ENCODE measurements around the gene EXOC4.

Gene EXOC4

GRCh38 chr7:133730360-133730759, 477.5 kb downstream of the EXOC4 start:
- Histone ChIP-seq H3K4me3 (ENCODE audit: insufficient read depth, low read depth, low read length) (no peak overlapping the region), H3K4me1 (ENCODE audit: control insufficient read depth, insufficient read depth, low read length) (no peaks in the 10 kb centered on the region), H3K9me3 (ENCODE audit: control insufficient read depth, low read length) (no peaks in the 10 kb centered on the region), H3K27ac (ENCODE audit: insufficient read depth, low read depth, low read length, poor library complexity, severe bottlenecking) (no peak overlapping the region), H3K27me3 (ENCODE audit: control insufficient read depth, insufficient read depth, low read length, poor library complexity, severe bottlenecking) (no peaks in the 10 kb centered on the region), H3K36me3 (ENCODE audit: control insufficient read depth, insufficient read depth, low read length) (no peaks in the 10 kb centered on the region)
- WGBS, 2 experiments = 96 to 100% methylated on average over 1 to 2 of the region's 3 CpGs

GRCh38 chr7:133733401-133733800, 480.5 kb downstream of the EXOC4 start:
- Histone ChIP-seq H3K27ac (ENCODE audit: insufficient read depth, low read depth, low read length, poor library complexity, severe bottlenecking) (no peak overlapping the region), H3K36me3 (ENCODE audit: control insufficient read depth, insufficient read depth, low read length) (no peaks in the 10 kb centered on the region), H3K4me3 (ENCODE audit: insufficient read depth, low read depth, low read length) (no peak overlapping the region), H3K9me3 (ENCODE audit: control insufficient read depth, low read length) (no peaks in the 10 kb centered on the region), H3K27me3 (ENCODE audit: control insufficient read depth, insufficient read depth, low read length, poor library complexity, severe bottlenecking) (no peaks in the 10 kb centered on the region), H3K4me1 (ENCODE audit: control insufficient read depth, insufficient read depth, low read length) (no peaks in the 10 kb centered on the region)
- 94 to 95% methylated on average over 5 of the region's 5 CpGs for WGBS, 2 experiments

DNA sequence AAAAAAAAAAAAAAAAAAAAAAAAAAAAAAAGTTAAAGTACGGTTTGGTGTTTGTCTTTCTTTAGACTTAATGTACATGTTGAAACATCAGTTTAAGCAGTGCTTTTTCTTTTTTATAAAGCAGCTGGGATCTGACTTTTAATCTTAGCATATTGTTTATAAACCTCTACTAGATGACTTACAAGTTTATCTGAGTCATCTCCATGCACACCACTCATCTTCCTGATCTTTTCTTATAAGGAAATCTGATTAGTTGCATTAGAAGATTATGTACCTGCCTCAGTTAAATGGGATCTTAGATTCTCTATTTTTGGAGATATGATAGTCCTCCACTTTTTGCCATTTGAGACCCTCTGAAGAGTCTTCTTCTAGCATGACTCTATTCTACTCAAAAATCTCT, 482.3 kb downstream of the EXOC4 start:
- H3K4me1 ChIP-seq (ENCODE audit: control insufficient read depth, insufficient read depth, low read length) = no peaks in the 10 kb centered on the region
- WGBS, 2 experiments = no CpG with 5 or more reads among the region's 1 CpG
- H3K9me3 ChIP-seq (ENCODE audit: control insufficient read depth, low read length) = no peaks in the 10 kb centered on the region
- H3K36me3 ChIP-seq (ENCODE audit: control insufficient read depth, insufficient read depth, low read length) = no peaks in the 10 kb centered on the region
- no peaks in the 10 kb centered on the region for H3K27me3 ChIP-seq (ENCODE audit: control insufficient read depth, insufficient read depth, low read length, poor library complexity, severe bottlenecking)
- H3K4me3 ChIP-seq (ENCODE audit: insufficient read depth, low read depth, low read length) = no peak overlapping the region
- no peak overlapping the region for H3K27ac ChIP-seq (ENCODE audit: insufficient read depth, low read depth, low read length, poor library complexity, severe bottlenecking)

DNA sequence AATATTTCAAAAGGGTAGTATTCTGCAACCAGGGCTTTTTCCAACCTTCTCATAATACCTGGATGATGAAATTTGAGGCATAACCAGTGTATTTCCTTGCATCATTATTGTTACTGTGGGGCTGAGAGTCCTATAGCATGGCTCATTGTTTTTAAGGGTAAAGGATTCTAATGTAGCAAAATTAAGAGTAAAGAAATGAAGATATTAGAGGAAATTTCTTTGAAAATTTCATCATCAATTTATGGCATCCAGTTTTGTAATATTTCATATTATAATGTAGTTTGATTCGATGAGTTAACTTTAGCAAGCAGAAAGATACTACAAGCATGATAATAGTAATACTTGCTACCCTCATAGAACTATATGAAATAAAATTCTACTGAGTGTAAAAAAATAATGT, 486.9 kb downstream of the EXOC4 start:
- H3K9me3 ChIP-seq (ENCODE audit: control insufficient read depth, low read length) = no peaks in the 10 kb centered on the region
- no CpG with 5 or more reads among the region's 1 CpG for WGBS, 2 experiments
- H3K4me1 ChIP-seq (ENCODE audit: control insufficient read depth, insufficient read depth, low read length) = no peaks in the 10 kb centered on the region
- no peak overlapping the region for H3K27ac ChIP-seq (ENCODE audit: insufficient read depth, low read depth, low read length, poor library complexity, severe bottlenecking)
- H3K36me3 ChIP-seq (ENCODE audit: control insufficient read depth, insufficient read depth, low read length) = no peaks in the 10 kb centered on the region
- H3K27me3 ChIP-seq (ENCODE audit: control insufficient read depth, insufficient read depth, low read length, poor library complexity, severe bottlenecking) = no peaks in the 10 kb centered on the region
- H3K4me3 ChIP-seq (ENCODE audit: insufficient read depth, low read depth, low read length) = no peak overlapping the region

- Histone ChIP-seq H3K27ac (ENCODE audit: insufficient read depth, low read depth, low read length, poor library complexity, severe bottlenecking) (no peak overlapping the region), H3K36me3 (ENCODE audit: control insufficient read depth, insufficient read depth, low read length) (no peaks in the 10 kb centered on the region), H3K4me1 (ENCODE audit: control insufficient read depth, insufficient read depth, low read length) (no peaks in the 10 kb centered on the region), H3K27me3 (ENCODE audit: control insufficient read depth, insufficient read depth, low read length, poor library complexity, severe bottlenecking) (no peaks in the 10 kb centered on the region), H3K9me3 (ENCODE audit: control insufficient read depth, low read length) (no peaks in the 10 kb centered on the region), H3K4me3 (ENCODE audit: insufficient read depth, low read depth, low read length) (no peak overlapping the region)
- 85 to 93% methylated on average over 3 of the region's 3 CpGs for WGBS, 2 experiments
Measured at GRCh38 chr7:133741078-133741477, 488.2 kb downstream of the EXOC4 start.

DNA sequence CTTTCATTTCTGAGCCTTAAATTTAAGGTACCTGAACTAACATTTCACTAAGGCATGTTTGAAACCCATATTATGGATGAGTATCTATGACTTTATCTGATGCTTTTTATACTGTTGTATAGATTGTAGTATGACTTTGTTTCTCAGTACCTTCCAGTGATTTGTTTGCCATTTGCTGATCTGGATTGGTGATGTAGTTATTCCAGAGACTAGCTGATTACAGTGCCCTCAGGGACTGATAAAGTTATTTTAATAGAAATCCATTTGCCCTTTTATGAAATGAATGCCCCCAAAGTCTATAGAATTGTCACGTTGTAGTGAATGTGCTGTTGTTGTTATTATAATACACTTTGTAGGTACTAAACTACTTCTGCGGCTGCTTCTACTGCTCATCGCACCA, 488.8 kb downstream of the EXOC4 start:
- Histone ChIP-seq H3K4me1 (ENCODE audit: control insufficient read depth, insufficient read depth, low read length) (no peaks in the 10 kb centered on the region), H3K9me3 (ENCODE audit: control insufficient read depth, low read length) (no peaks in the 10 kb centered on the region), H3K4me3 (ENCODE audit: insufficient read depth, low read depth, low read length) (no peak overlapping the region)

DNA sequence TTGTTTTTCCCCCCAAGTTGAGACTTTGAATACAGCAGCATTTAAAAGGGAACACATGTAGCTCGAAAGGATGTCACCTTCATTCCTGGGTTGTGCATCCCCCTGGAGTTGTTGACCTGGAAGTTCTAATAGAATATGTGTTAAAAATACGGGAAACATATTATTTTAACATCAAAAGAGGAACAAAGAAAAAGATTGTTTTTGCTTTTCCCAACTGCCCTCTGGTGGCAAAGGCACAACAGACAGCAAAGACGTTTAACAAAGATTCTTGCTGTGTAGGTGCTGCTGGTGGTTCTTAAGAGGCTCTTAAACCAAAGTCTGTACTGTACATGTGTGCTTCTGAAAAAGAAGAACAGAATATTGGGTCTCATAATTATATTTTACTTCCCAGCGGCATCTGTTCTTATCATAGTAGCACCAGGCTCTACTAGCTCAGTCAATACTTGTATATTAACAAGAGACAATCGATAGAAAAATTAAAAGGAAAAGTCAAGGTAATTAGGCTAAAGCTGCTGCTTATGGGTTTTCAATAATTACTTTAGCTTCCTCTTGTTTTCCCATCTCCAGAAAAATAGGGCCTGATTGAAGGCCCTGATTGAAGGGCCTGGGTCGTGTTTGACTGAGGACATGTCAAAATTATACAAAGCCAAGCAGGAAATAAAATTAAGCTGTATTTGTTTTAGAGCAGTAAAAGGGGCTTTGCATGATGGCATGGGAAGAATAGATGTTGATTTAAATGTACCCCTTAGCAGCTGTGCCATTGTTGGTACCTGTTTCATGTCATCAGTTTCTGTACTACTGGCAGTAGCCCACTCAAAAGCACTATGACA, 490.0 kb downstream of the EXOC4 start:
- no peak overlapping the region for H3K27ac ChIP-seq (ENCODE audit: insufficient read depth, low read depth, low read length, poor library complexity, severe bottlenecking)
- no peaks in the 10 kb centered on the region for H3K27me3 ChIP-seq (ENCODE audit: control insufficient read depth, insufficient read depth, low read length, poor library complexity, severe bottlenecking)
- no peaks in the 10 kb centered on the region for H3K36me3 ChIP-seq (ENCODE audit: control insufficient read depth, insufficient read depth, low read length)
- H3K4me1 ChIP-seq (ENCODE audit: control insufficient read depth, insufficient read depth, low read length) = no peaks in the 10 kb centered on the region
- H3K4me3 ChIP-seq (ENCODE audit: insufficient read depth, low read depth, low read length) = no peak overlapping the region
- WGBS, 2 experiments = 87 to 90% methylated on average over 3 to 6 of the region's 6 CpGs
- H3K9me3 ChIP-seq (ENCODE audit: control insufficient read depth, low read length) = no peaks in the 10 kb centered on the region

More for the DNA sequence above, 488.8 kb downstream of the EXOC4 start:
- no peak overlapping the region for H3K27ac ChIP-seq (ENCODE audit: insufficient read depth, low read depth, low read length, poor library complexity, severe bottlenecking)
- no peaks in the 10 kb centered on the region for H3K27me3 ChIP-seq (ENCODE audit: control insufficient read depth, insufficient read depth, low read length, poor library complexity, severe bottlenecking)
- H3K36me3 ChIP-seq (ENCODE audit: control insufficient read depth, insufficient read depth, low read length) = no peaks in the 10 kb centered on the region
- 96 to 98% methylated on average over 3 of the region's 3 CpGs for WGBS, 2 experiments

GRCh38 chr7:133744451-133744850, 491.6 kb downstream of the EXOC4 start:
- Histone ChIP-seq H3K27ac (ENCODE audit: insufficient read depth, low read depth, low read length, poor library complexity, severe bottlenecking) (no peak overlapping the region), H3K4me3 (ENCODE audit: insufficient read depth, low read depth, low read length) (no peak overlapping the region), H3K27me3 (ENCODE audit: control insufficient read depth, insufficient read depth, low read length, poor library complexity, severe bottlenecking) (no peaks in the 10 kb centered on the region), H3K4me1 (ENCODE audit: control insufficient read depth, insufficient read depth, low read length) (no peaks in the 10 kb centered on the region), H3K36me3 (ENCODE audit: control insufficient read depth, insufficient read depth, low read length) (no peaks in the 10 kb centered on the region), H3K9me3 (ENCODE audit: control insufficient read depth, low read length) (no peaks in the 10 kb centered on the region)
- WGBS, 2 experiments = 93 to 94% methylated on average over 3 of the region's 3 CpGs

- no peaks in the 10 kb centered on the region for H3K4me1 ChIP-seq (ENCODE audit: control insufficient read depth, insufficient read depth, low read length)
- WGBS, 2 experiments = 87 to 97% methylated on average over 2 to 3 of the region's 3 CpGs
- H3K9me3 ChIP-seq (ENCODE audit: control insufficient read depth, low read length) = no peaks in the 10 kb centered on the region
- H3K27me3 ChIP-seq (ENCODE audit: control insufficient read depth, insufficient read depth, low read length, poor library complexity, severe bottlenecking) = no peaks in the 10 kb centered on the region
- no peaks in the 10 kb centered on the region for H3K36me3 ChIP-seq (ENCODE audit: control insufficient read depth, insufficient read depth, low read length)
- H3K27ac ChIP-seq (ENCODE audit: insufficient read depth, low read depth, low read length, poor library complexity, severe bottlenecking) = no peak overlapping the region
- H3K4me3 ChIP-seq (ENCODE audit: insufficient read depth, low read depth, low read length) = no peak overlapping the region
Measured at GRCh38 chr7:133746305-133746704, 493.4 kb downstream of the EXOC4 start.

DNA sequence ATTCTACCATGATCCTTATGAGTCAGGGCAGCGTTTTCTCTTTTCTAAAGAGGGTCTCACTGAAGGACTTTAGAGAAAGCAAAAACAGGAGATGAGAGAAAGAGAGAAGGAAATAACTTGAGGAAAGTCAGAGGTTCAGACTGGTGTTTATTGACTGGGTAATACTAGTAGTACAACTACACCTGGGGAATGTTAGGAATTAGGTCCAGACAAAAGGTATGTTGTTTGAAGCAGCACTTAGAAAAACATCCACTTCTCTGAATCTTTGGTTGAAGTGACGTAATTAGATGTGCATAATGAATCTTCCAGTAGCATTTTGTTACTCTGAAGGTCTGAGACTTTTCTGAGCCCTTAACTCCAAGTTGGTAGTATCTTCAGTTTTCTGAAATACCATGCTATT, 494.0 kb downstream of the EXOC4 start:
- WGBS, 2 experiments = 100% methylated on average over 1 of the region's 2 CpGs
- H3K4me3 ChIP-seq (ENCODE audit: insufficient read depth, low read depth, low read length) = no peak overlapping the region
- no peaks in the 10 kb centered on the region for H3K9me3 ChIP-seq (ENCODE audit: control insufficient read depth, low read length)
- no peak overlapping the region for H3K27ac ChIP-seq (ENCODE audit: insufficient read depth, low read depth, low read length, poor library complexity, severe bottlenecking)
- H3K36me3 ChIP-seq (ENCODE audit: control insufficient read depth, insufficient read depth, low read length) = no peaks in the 10 kb centered on the region
- H3K27me3 ChIP-seq (ENCODE audit: control insufficient read depth, insufficient read depth, low read length, poor library complexity, severe bottlenecking) = no peaks in the 10 kb centered on the region
- H3K4me1 ChIP-seq (ENCODE audit: control insufficient read depth, insufficient read depth, low read length) = no peaks in the 10 kb centered on the region
